HCT116 (cell line): ENCODE results near the gene IRS1. TPM values are rescaled to one million over a fixed set of nuclear protein-coding genes. Genes with fewer than 3 reads are reported as not detected.
A peak's percentile ranks its signal among the peaks of the same experiment; 100 is the strongest.

Experiments
- ATAC-seq: fragments of 200-7000 bp; cut with Tn5 transposase; 2 replicates; pipeline ENCODE4 v1.9.1; 2020; ENCODE audit warnings: mild to moderate bottlenecking, moderate library complexity
- BruUV-seq: library from RNA; stranded (reverse); fragments of 400-500 nt; replicated peaks from 2 replicates; lab custom pipeline; 2021; lab: Mats Ljungman, UMichigan
- CTCF ChIA-PET: fragments of 300-600 bp; sonication (Branson Sonifier 250); formaldehyde crosslinking; loops from one replicate; lab custom pipeline; 2021; ENCODE audit warnings: antibody characterized with exemption; lab: Charles Lee
- POLR2A ChIA-PET: fragments of 300-600, 350-600 bp; sonication (Branson Sonifier 250); formaldehyde crosslinking; loops from one replicate; lab custom pipeline; 2021; ENCODE audit warnings: antibody characterized with exemption; lab: Charles Lee
- RAD21 ChIA-PET, 2 experiments: fragments of 300-600 bp; sonication (Branson Sonifier 250); formaldehyde crosslinking; loops; one replicate each; lab custom pipeline; 2023; ENCODE audit warnings: low total read pairs in 2 of 2; ENCODE audit not compliant: uncharacterized antibody in 2 of 2, unreplicated experiment in 2 of 2, low non-redundant PET in 1 of 2; lab: Charles Lee
- DNase-seq: peaks from one replicate; pipeline ENCODE4 v3.0.0-alpha.2; 2010; ENCODE audit warnings: low read depth, low spot score
- H2AFZ ChIP-seq: fragments of 200-600 bp; shearing (Covaris generic), sonication (generic); 2 replicates; pipeline ENCODE4 v1.6.1; 2017; ENCODE audit warnings: low read depth, mixed run types, mixed read lengths, antibody characterized with exemption, low read length; ENCODE audit not compliant: poor library complexity, severe bottlenecking
- H3K27ac ChIP-seq: 2 replicates; pipeline ENCODE4 v1.5.1; 2012; ENCODE audit warnings: low read depth, low read length
- H3K27me3 ChIP-seq: fragments of 200-600 bp; sonication (generic); 2 replicates; pipeline ENCODE4 v1.6.1; 2016; ENCODE audit warnings: mixed run types, low read length, mixed read lengths; ENCODE audit not compliant: insufficient read depth
- H3K36me3 ChIP-seq, 2 experiments: fragments of 200-500 bp in 1 of 2; fragments of 200-600 bp in 1 of 2; sonication (Bioruptor generic) in 1 of 2; sonication (generic) in 1 of 2; 2 replicates each; pipeline versions ENCODE4 v1.5.1 to v1.6.1; 2014 to 2016; ENCODE audit warnings: low read length in 2 of 2, inconsistent platforms in 1 of 2, mixed read lengths in 1 of 2, mixed run types in 1 of 2; ENCODE audit not compliant: insufficient read depth in 2 of 2, control insufficient read depth in 1 of 2
- H3K4me1 ChIP-seq, 2 experiments: fragments of 200-600 bp in 1 of 2; sonication (generic) in 1 of 2; 2 replicates each; pipeline versions ENCODE4 v1.5.1 to v1.6.1; 2012 to 2017; ENCODE audit warnings: low read length in 2 of 2, inconsistent platforms in 1 of 2, mild to moderate bottlenecking in 1 of 2, mixed read lengths in 1 of 2, mixed run types in 1 of 2, moderate library complexity in 1 of 2; ENCODE audit not compliant: insufficient read depth in 2 of 2, control insufficient read depth in 1 of 2
- H3K4me2 ChIP-seq: fragments of 200-600 bp; sonication (generic); 2 replicates; pipeline ENCODE4 v1.6.1; 2017; ENCODE audit warnings: mixed run types, low read length, mixed read lengths
- H3K4me3 ChIP-seq, 2 experiments: fragments of 200-600 bp in 1 of 2; sonication (generic) in 1 of 2; replicated peaks in 1 of 2; 2 replicates each; pipeline ENCODE4 v1.5.1; 2011 to 2016; ENCODE audit warnings: low read length in 2 of 2, control low read depth in 1 of 2, low read depth in 1 of 2, mild to moderate bottlenecking in 1 of 2, mixed read lengths in 1 of 2, mixed run types in 1 of 2
- H3K79me2 ChIP-seq: fragments of 200-600 bp; sonication (generic); 2 replicates; pipeline ENCODE4 v1.6.1; 2017; ENCODE audit warnings: mild to moderate bottlenecking, mixed run types, low read length, moderate library complexity, mixed read lengths; ENCODE audit not compliant: insufficient read depth
- H3K9ac ChIP-seq: fragments of 200-600 bp; sonication (generic); 2 replicates; pipeline ENCODE4 v1.6.1; 2016; ENCODE audit warnings: low read length, mixed read lengths
- H3K9me2 ChIP-seq: fragments of 200-600 bp; sonication (generic), shearing (Covaris generic); 2 replicates; pipeline ENCODE4 v1.6.1; 2017; ENCODE audit warnings: mixed run types, mild to moderate bottlenecking, moderate library complexity; ENCODE audit not compliant: insufficient read depth
- H3K9me3 ChIP-seq, 2 experiments: fragments of 200-500 bp in 1 of 2; fragments of 200-600 bp in 1 of 2; sonication (Bioruptor generic) in 1 of 2; sonication (generic) in 1 of 2; 2 replicates each; pipeline ENCODE4 v1.6.1; 2014 to 2017; ENCODE audit warnings: low read length in 2 of 2, mixed read lengths in 2 of 2, inconsistent platforms in 1 of 2, low read depth in 1 of 2, mild to moderate bottlenecking in 1 of 2, mixed run types in 1 of 2, moderate library complexity in 1 of 2; ENCODE audit not compliant: control insufficient read depth in 1 of 2, insufficient read depth in 1 of 2
- H4K20me1 ChIP-seq: fragments of 200-600 bp; sonication (generic), shearing (Covaris generic); 2 replicates; pipeline ENCODE4 v1.6.1; 2017; ENCODE audit warnings: mixed run types, mild to moderate bottlenecking, moderate library complexity; ENCODE audit not compliant: insufficient read depth
- CTCF ChIP-seq, 3 experiments: fragments of 200-600 bp in 1 of 3; sonication (generic) in 1 of 3; IDR thresholded peaks in 2 of 3; conservative IDR thresholded peaks in 1 of 3; 2 replicates each; pipeline ENCODE4 v1.5.1; 2012 to 2017; ENCODE audit warnings: low read depth in 2 of 3, low read length in 2 of 3, antibody characterized with exemption in 1 of 3, borderline replicate concordance in 1 of 3, control low read depth in 1 of 3, mild to moderate bottlenecking in 1 of 3, mixed read lengths in 1 of 3, mixed run types in 1 of 3, moderate library complexity in 1 of 3; ENCODE audit not compliant: insufficient read depth in 1 of 3
- SRF ChIP-seq: IDR thresholded peaks from 2 replicates; pipeline ENCODE4 v1.6.1; 2012; ENCODE audit warnings: low read depth
- intact Hi-C: fragments of 100-400 bp; cut with micrococcal nuclease; formaldehyde crosslinking; loops from 2 replicates; pipeline ENCODE4 v1.10.0; 2022
- total RNA-seq: library from RNA; stranded (reverse); gene quantifications from one replicate; pipeline ENCODE4 v1.2.1, GENCODE V29; 2021; ENCODE audit not compliant: unreplicated experiment

IRS1 gene
- total RNA-seq, 1 experiment from 2014 or later: 88.8 TPM

- H3K9ac ChIP-seq: peak overlapping the region; percentile 19; the same call in 1 of the 2 replicates
- ATAC-seq (0 out of 2 replicates have a peak, but pooled peaks have one; percentile 20), DNase-seq (peak; percentile 81)
- peaks cover 0 to 10% of the 10 kb centered on the region in 2 experiments; a peak in 1 of 4 replicates for H3K9me3 ChIP-seq
- H4K20me1 ChIP-seq: no peaks in the 10 kb centered on the region
- POLR2A ChIA-PET: interaction anchor here (0.8 to 1.8 kb wide), 5 partner anchors 142 to 182 kb away, joined by 3 to 11 read pairs (median 5); no protein-coding TSS in a partner anchor
- CTCF ChIA-PET: interaction anchor here (0.6 to 3.5 kb wide), 18 partner anchors 15 to 1137 kb away, joined by 3 to 12 read pairs (median 4); no protein-coding TSS in a partner anchor
- H3K79me2 ChIP-seq: peaks cover 28% of the 10 kb centered on the region
- H3K4me2 ChIP-seq: no peak overlapping the region; the same call in 1 of the 2 replicates
- H3K27me3 ChIP-seq: no peaks in the 10 kb centered on the region
- peaks cover 31 to 60% of the 10 kb centered on the region in 2 experiments; a peak in 3 of 4 replicates for H3K4me1 ChIP-seq
- no peaks in the 10 kb centered on the region for H3K9me2 ChIP-seq
- peaks cover 0 to 13% of the 10 kb centered on the region in 2 experiments; a peak in 1 of 4 replicates for H3K36me3 ChIP-seq
- RAD21 ChIA-PET: interaction anchor here (0.6 to 1.1 kb wide), 7 partner anchors 139 to 1137 kb away, joined by 3 to 4 read pairs (median 3); no protein-coding TSS in a partner anchor
- no peak overlapping the region for H3K4me3 ChIP-seq
- BruUV-seq: no TSS peak
- no peak overlapping the region for H2AFZ ChIP-seq
- TF ChIP-seq SRF (no peak), CTCF (IDR thresholded peaks at IDR 0.05 in 2 of 3, conservative IDR thresholded peaks at IDR 0.05 in 1 of 3; ENCODE audit: borderline replicate concordance in 1 of 3, insufficient read depth in 1 of 3, low read depth in 2 of 3, low read length in 2 of 3) (peak in 2 of 3 experiments; percentile 55 to 74; a peak in 3 of 6 replicates)
- peak overlapping the region; percentile 88; the same call in 1 of the 2 replicates for H3K27ac ChIP-seq
- intact Hi-C loops: loop anchor here (1.0 to 10.0 kb wide), 6 partner anchors 192 to 1132 kb away; no protein-coding TSS in a partner anchor
These were observed 3.0 kb upstream of the IRS1 start for GRCh38 chr2:226802573-226802972.
